Heart left ventricle (tissue), 13 donors: ENCODE measurements around the gene ATCAY.

Source experiments
- CTCF ChIP-seq, 12 donors: fragments of 200-600 bp; sonication (generic) in 4 of 12; IDR thresholded peaks; one replicate each; pipeline versions ENCODE4 v1.5.0 to v1.8.0; 2018 to 2022; ENCODE audit warnings: antibody characterized with exemption in 12 of 12, mild to moderate bottlenecking in 5 of 12
- POLR2A ChIP-seq, 2 donors: fragments of 450-650 bp; IDR thresholded peaks; one replicate each; pipeline ENCODE4 v1.6.1; 2017; ENCODE audit warnings: antibody characterized with exemption in 2 of 2, mild to moderate bottlenecking in 2 of 2, moderate library complexity in 2 of 2
- donor health status: ischemic (EF 13 %, LVEDD 7.1; RV severe dilation, severe dysfunction).
- donor health status: DM: no; HTN: yes; CAD: no.
- donor health status: DM: no; HTN: no; CAD: no.
- donor health status: ischemic (EF 25% LVEDD 6.9; RV normal size, moderate dysfunction).
- donor health status: ischemic (EF 25% LVEDD 5.7; RV mildly dilated, moderate dysfunction).
- donor health status: ischemic (EF 35%, LVEDD 5.7; RV mildly dilated, moderate dysfunction).
- donor health status: nonischemic (EF 11% LVEDD 7.7; RV severe dilation, severe dysfunction).
- donor health status: DM: yes; HTN: yes; CAD: no.
- donor health status: PGD.
- donor health status: ischemic (EF 29% LVEDD 5.4; RV normal size, mild dysfunction).
- donor health status: nonischemic (EF 23%, LVEDD 6.1; RV moderate dilation, normal function).

DNA sequence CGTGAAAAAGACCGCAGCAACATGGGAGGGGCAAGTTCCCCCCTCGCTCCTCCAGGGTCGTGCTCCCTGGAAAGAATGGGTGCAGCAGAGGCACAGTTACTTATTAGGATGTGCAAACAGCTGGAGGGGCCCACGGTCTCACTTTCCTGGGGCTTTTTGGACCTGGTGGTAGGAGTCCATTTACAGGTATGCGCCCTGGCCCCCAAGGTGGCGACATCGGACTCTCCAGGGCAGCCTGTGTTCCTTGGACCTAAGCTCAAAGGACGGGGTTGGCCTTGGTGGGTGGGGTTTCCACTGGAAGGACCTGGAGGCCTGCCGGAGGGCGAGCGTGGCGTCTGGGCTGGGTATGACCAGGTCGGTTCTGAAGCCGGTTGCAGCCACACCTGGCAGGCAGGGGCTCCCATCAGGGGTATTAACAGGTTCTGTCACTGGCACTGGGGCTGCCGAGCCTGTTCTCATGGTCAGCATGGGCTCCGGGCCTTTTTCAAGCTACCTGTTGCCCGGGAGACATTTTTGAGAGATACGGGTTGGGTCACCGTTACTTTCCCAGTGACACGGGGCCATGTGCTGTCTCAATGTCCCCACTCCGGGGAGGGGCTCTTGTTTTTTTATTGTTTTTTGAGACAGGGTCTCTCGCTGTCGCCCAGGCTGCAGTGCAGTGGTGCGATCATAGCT, 17.5 kb upstream of the ATCAY start:
- TF ChIP-seq CTCF (IDR thresholded peaks at IDR 0.05) (no peak), POLR2A (IDR thresholded peaks at IDR 0.05) (no peak)
